GM12872 (cell line): ENCODE results near the gene PIEZO2.

Experiments used
- TF ChIP-seq, protein P1 (sequence below): IDR thresholded peaks from 3 replicates; pipeline ENCODE4 v1.5.1; 2011; ENCODE audit warnings: low read depth, mild to moderate bottlenecking, low read length, moderate library complexity; ENCODE audit not compliant: insufficient read depth

The PIEZO2 gene

DNA sequence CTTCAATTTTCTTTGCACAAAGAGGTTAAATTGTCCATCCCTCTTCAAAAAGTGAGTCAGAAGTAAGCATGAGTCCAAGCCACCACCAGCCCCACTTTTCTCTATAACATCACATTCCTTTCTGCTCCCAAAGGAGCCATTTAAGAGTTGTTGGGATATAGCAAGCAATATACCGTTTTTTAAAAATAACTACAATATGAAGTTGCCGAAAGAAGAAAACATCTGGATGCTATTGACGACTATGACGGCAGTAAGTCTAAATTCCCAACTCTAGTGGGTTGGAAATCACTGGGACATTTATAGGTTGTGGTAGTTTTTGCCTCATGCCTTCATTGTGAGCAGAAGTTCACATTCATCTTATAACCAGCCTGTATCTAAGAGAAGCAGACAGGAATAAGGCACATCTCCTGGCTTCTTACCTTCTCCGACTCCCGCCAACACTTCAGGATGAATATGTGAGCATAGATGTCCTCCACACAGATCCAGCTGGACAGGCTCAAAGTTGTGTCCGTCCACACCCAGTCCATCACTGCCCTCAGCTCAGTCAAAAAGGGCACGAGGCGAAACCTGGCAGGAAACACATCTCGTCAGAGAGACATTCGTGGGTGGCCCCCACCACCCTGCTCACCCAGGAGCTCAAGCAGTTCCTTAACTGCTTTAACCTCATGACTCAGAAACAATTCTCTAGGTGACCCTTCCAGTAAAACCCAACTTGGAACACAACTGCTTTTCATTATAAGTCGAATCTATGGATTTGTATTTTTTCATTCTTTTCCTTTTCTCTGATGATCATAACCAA is 459.9 kb downstream of the PIEZO2 start:
- TF ChIP-seq, protein P1, sequence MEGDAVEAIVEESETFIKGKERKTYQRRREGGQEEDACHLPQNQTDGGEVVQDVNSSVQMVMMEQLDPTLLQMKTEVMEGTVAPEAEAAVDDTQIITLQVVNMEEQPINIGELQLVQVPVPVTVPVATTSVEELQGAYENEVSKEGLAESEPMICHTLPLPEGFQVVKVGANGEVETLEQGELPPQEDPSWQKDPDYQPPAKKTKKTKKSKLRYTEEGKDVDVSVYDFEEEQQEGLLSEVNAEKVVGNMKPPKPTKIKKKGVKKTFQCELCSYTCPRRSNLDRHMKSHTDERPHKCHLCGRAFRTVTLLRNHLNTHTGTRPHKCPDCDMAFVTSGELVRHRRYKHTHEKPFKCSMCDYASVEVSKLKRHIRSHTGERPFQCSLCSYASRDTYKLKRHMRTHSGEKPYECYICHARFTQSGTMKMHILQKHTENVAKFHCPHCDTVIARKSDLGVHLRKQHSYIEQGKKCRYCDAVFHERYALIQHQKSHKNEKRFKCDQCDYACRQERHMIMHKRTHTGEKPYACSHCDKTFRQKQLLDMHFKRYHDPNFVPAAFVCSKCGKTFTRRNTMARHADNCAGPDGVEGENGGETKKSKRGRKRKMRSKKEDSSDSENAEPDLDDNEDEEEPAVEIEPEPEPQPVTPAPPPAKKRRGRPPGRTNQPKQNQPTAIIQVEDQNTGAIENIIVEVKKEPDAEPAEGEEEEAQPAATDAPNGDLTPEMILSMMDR, result no peak

DNA sequence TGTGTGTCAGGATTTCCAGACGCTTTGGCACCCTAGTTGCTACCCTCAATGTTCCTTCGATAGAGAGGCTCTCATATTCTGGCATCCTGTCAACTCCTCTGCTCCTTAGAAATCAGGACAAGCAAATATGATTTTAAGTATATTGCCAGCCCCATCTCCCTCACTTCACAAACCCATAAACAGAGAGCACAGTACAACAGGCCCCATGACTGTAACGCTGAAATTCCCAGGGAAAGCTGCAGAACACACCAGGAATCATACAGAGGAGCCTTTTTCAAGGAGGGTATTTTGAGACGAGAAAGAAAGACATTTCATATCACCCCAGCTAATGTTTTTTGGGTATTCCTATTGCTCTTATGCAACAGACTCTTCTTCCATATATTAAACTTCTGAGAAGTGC is 460.6 kb downstream of the PIEZO2 start:
- TF ChIP-seq, protein P1, result no peak

DNA sequence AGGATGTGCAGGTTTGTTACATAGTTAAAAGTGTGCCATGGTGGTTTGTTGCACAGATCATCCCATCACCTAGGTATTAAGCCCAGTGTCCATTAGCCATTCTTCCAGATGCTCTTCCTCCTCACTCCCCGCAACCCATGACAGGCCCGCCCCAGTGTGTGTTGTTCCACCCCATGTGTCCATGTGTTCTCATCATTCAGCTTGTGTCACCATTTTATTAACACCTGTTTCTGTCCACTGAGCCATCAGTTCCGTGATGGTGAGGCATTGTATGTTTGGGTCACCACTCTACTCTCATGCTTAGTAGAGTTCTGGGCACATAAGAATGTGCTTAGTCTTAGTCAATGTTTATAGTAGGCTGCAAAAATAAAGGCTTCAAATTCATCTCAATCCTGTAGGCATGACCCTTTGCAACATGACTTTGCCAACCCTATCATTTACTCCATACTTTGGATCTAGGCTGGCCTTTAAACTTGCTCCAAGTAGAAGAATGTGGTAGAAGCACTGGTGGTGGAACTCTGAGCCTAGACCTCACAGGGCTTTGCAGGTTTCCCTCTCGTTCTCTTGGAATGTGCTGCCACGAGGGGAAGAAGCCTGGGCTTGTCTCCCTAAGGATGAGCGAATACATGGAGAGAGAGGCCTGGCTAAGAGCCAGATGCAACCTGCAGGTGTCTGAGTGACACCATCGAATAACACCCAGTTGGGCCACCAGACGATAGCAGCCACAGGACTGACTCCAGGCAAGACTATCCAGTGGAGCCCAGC is 462.0 kb downstream of the PIEZO2 start:
- TF ChIP-seq, protein P1, result no peak

DNA sequence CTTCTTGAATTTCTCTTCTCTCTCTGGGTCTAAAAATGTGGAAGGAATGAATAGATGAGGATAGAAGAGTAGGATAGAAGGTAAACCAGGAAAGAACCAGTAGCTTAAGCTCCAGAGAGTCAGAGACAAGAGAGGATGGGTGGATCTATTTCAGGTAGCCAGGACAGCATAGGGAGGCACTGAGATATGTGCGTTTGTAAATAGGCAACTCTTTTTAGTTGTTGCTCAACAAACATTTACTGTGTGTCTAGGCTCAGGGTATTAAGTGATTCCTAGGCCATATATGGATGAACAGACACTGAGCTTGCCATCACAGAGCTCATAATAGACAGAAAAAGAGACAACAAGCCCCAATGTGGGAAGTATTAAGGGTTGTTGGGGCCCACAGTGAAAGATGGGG is 463.1 kb downstream of the PIEZO2 start:
- TF ChIP-seq, protein P1, result no peak

DNA sequence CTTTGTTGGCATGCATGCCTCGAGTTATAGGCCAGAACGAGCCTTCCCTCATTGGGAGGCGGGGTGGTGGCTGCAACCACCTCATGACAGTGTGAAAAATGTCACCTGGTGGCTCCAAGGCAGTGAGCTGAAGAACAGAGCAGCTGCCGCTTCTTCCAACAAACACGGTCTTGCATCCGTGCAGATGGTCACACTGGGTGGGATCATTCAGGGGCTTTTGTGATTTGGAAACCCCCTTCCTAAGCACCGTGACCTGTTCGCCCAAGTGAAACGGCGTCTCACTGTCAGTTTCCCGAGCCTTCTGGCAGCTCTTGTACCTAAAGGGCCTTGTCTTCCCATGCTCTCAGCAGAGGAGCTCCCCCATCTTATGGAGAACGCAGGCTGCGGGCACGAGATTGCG is 463.9 kb downstream of the PIEZO2 start:
- TF ChIP-seq, protein P1, result no peak

DNA sequence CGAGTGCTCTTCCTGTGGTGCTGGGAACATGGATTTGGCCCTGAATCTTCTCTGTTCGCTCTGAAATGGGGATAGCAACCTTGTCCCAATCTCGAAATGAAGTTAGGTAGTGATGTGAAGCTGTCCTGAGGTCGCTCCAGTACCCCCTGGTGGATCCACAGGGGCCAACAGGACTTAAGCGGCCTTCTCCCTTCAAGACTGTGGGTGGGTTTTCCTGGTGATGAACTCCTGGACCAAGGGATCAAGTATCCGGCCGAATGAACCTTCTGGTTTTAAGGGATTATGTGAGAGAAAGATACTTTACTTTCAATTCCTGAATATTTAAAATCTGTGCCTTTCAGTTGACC is 467.0 kb downstream of the PIEZO2 start:
- TF ChIP-seq, protein P1, result peak; percentile 22; the same call in 1 of the 3 replicates

DNA sequence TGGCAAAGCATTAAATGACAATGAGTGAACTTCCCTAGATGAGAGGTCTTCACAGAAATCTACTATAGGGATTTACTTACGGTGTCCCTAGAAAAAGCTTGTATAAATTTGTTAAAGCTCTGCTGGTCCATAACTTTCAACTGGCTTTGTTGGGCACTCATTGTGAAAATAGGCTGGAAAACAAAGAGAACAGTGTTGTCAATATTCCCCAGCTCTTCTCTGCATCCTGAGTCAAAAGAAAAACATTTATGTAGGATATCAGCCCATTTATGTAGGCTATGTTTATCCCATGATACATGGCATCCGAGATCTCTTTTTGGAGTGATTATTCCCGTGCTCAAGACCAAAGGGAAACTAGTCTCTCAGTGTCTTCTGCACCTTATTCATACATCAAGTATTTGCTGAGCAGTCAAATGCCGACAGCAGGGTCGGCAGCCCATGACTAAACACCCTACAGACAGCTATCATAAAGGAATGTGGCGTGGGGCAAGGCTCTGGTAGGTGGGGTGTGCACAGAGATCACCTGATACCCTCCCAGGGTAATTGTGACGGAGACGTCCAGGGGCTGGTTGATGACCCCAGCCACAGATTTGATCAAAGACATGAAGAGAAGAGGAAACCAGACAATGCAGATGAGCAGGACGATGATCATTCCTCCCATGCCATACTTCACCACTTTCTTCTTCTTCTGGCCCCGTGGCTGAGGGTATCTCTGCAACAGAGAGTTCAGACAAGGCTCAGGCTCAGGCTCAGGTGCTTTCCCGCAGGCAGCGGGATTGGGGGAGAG is 467.6 kb downstream of the PIEZO2 start:
- TF ChIP-seq, protein P1, result no peak
